SU-DHL-6 (cell line): ENCODE results near the gene TRPM7.

Experiments
- H2AFZ ChIP-seq: fragments of 200-600 bp; sonication (generic); 2 replicates; pipeline ENCODE4 v1.6.1; 2014; ENCODE audit warnings: low read depth, mild to moderate bottlenecking, moderate library complexity, mixed read lengths, antibody characterized with exemption, low read length; ENCODE audit not compliant: severe bottlenecking
- H3F3A ChIP-seq: fragments of 200-600 bp; shearing (Covaris generic); 2 replicates; pipeline ENCODE4 v1.6.0; 2016; ENCODE audit warnings: antibody characterized with exemption, mild to moderate bottlenecking; ENCODE audit not compliant: insufficient read depth
- H3K27ac ChIP-seq: fragments of 200-600 bp; sonication (generic); 2 replicates; pipeline ENCODE4 v1.5.1; 2016; ENCODE audit warnings: low read depth, mild to moderate bottlenecking, low read length, moderate library complexity, mixed read lengths
- H3K27me3 ChIP-seq: fragments of 200-600 bp; sonication (generic), shearing (Covaris generic); 2 replicates; pipeline ENCODE4 v1.6.0; 2014; ENCODE audit warnings: mild to moderate bottlenecking, low read length
- H3K36me3 ChIP-seq: fragments of 200-600 bp; sonication (generic); 2 replicates; pipeline ENCODE4 v1.6.1; 2014; ENCODE audit warnings: mild to moderate bottlenecking, low read length, mixed read lengths
- H3K4me2 ChIP-seq: fragments of 300-600, 200-600 bp; shearing (Covaris generic), sonication (generic); 2 replicates; pipeline ENCODE4 v1.6.0; 2014; ENCODE audit warnings: low read length, low read depth, mild to moderate bottlenecking; ENCODE audit not compliant: poor library complexity, severe bottlenecking
- H3K4me3 ChIP-seq: fragments of 200-600 bp; sonication (generic); 2 replicates; pipeline ENCODE4 v1.5.1; 2014; ENCODE audit warnings: antibody characterized with exemption, low read length, mild to moderate bottlenecking, mixed read lengths; ENCODE audit not compliant: insufficient read depth, poor library complexity, severe bottlenecking
- H3K79me2 ChIP-seq: fragments of 200-600 bp; sonication (generic); 2 replicates; pipeline ENCODE4 v1.6.1; 2014; ENCODE audit warnings: mild to moderate bottlenecking, low read length, moderate library complexity; ENCODE audit not compliant: insufficient read depth
- H3K9ac ChIP-seq: fragments of 200-600 bp; sonication (generic); 2 replicates; pipeline ENCODE4 v1.7.0; 2014; ENCODE audit warnings: mild to moderate bottlenecking, low read length
- H3K9me2 ChIP-seq: fragments of 200-600 bp; sonication (generic); replicated peaks from 2 replicates; pipeline ENCODE4 v1.6.1; 2014; ENCODE audit warnings: low read length; ENCODE audit not compliant: insufficient read depth
- H3K9me3 ChIP-seq: fragments of 200-600 bp; sonication (generic); 2 replicates; pipeline ENCODE4 v1.6.1; 2014; ENCODE audit warnings: low read length, mixed read lengths; ENCODE audit not compliant: insufficient read depth
- H4K20me1 ChIP-seq: fragments of 200-600 bp; sonication (generic); 2 replicates; pipeline ENCODE4 v1.6.1; 2014; ENCODE audit warnings: low read depth, mild to moderate bottlenecking, antibody characterized with exemption, low read length, moderate library complexity, mixed read lengths
- EZH2phosphoT487 ChIP-seq: fragments of 200-600 bp; sonication (generic), shearing (Covaris generic); conservative IDR thresholded peaks from 2 replicates; pipeline ENCODE4 v1.6.1; 2018; ENCODE audit warnings: mild to moderate bottlenecking, antibody characterized with exemption, low read length, moderate library complexity, mixed read lengths
- TF ChIP-seq, protein P1 (sequence below): fragments of 200-600 bp; sonication (generic); IDR thresholded peaks from one replicate; pipeline ENCODE4 v1.5.1; 2017; ENCODE audit warnings: antibody characterized with exemption, mild to moderate bottlenecking, low read length, moderate library complexity; ENCODE audit not compliant: insufficient read depth, poor library complexity, severe bottlenecking

TRPM7 gene

DNA sequence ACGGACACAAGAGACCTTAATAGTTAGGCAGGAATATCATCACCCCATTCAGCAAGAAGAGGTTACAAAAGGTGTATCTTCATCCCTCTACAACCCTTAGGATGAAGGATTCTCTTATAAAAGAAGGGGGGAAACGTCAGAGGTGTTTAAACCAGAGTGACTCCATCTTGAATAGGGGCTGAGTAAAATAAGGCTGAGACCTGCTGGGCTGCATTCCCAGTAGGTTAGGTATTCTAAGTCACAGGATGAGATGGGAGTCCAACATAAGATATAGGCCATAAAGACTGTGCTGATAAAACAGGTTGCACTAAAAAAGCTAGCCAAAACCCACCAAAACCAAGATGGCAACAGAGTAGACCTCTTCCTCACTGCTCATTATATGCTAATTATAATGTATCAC is 16.5 kb downstream of the TRPM7 start:
- TF ChIP-seq, protein P1, sequence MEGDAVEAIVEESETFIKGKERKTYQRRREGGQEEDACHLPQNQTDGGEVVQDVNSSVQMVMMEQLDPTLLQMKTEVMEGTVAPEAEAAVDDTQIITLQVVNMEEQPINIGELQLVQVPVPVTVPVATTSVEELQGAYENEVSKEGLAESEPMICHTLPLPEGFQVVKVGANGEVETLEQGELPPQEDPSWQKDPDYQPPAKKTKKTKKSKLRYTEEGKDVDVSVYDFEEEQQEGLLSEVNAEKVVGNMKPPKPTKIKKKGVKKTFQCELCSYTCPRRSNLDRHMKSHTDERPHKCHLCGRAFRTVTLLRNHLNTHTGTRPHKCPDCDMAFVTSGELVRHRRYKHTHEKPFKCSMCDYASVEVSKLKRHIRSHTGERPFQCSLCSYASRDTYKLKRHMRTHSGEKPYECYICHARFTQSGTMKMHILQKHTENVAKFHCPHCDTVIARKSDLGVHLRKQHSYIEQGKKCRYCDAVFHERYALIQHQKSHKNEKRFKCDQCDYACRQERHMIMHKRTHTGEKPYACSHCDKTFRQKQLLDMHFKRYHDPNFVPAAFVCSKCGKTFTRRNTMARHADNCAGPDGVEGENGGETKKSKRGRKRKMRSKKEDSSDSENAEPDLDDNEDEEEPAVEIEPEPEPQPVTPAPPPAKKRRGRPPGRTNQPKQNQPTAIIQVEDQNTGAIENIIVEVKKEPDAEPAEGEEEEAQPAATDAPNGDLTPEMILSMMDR = no peak
- no peak for TF ChIP-seq EZH2phosphoT487
- Histone ChIP-seq H3K9me3 (no peaks in the 10 kb centered on the region), H3K4me2 (no peak overlapping the region), H3K27me3 (no peaks in the 10 kb centered on the region), H3K36me3 (peaks cover 4% of the 10 kb centered on the region; the same call in 1 of the 2 replicates), H3F3A (no peaks in the 10 kb centered on the region), H2AFZ (no peak overlapping the region), H3K27ac (no peak overlapping the region), H4K20me1 (peaks cover 13% of the 10 kb centered on the region; the same call in 1 of the 2 replicates), H3K79me2 (peaks cover 97% of the 10 kb centered on the region), H3K9me2 (no peaks in the 10 kb centered on the region), H3K9ac (no peak overlapping the region), H3K4me3 (no peak overlapping the region)

DNA sequence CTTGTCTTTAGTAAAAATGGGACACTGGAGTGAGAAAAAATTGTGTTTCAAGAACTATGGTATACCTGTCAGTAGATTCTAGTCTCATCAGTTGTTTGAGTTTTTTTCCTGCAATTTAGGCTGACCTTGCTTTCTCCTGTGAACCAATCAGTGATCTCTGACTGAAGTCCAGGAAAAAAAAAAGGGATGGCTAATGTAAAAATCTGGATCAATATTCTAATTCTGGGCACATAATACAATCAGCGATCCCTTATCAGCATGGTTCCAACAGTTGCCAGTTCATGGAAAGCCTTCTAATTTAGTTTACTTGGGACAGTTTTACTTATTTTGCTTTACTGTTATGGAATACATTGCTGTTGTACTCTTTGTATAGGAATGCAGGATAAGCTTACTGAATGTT is 17.0 kb downstream of the TRPM7 start:
- Histone ChIP-seq H3K9me2 (no peaks in the 10 kb centered on the region), H3K79me2 (peaks cover 97% of the 10 kb centered on the region), H3K9me3 (no peaks in the 10 kb centered on the region), H3K4me3 (no peak overlapping the region), H3K9ac (no peak overlapping the region), H3F3A (no peaks in the 10 kb centered on the region), H3K4me2 (no peak overlapping the region), H4K20me1 (peaks cover 17% of the 10 kb centered on the region; the same call in 1 of the 2 replicates), H3K27me3 (no peaks in the 10 kb centered on the region), H2AFZ (no peak overlapping the region), H3K36me3 (peaks cover 2% of the 10 kb centered on the region; the same call in 1 of the 2 replicates), H3K27ac (no peak overlapping the region)
- no peak for TF ChIP-seq EZH2phosphoT487
- TF ChIP-seq, protein P1 = no peak

DNA sequence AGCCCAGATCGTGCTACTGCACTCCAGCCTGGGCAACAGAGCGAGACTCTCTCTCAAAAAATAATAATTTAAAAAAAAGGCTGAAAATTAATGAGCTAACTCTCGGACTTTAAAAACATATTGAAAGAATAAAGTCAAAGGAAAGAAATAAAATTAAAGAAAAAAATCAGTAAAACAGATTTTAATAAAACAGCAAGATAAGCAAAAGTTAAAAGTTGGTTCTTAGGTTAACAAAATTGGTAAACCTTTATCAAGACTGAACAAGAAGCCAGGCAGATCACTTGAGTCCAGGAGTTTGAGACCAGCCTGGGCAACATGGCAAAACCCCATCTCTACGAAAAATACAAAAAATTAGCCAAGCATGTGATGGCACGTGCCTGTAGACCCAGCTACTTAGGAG is 20.7 kb downstream of the TRPM7 start:
- Histone ChIP-seq H3K79me2 (peaks cover 82% of the 10 kb centered on the region), H3K36me3 (peaks cover 10% of the 10 kb centered on the region; the same call in 1 of the 2 replicates), H4K20me1 (peaks cover 17% of the 10 kb centered on the region; the same call in 1 of the 2 replicates)

More for the DNA sequence above, 20.7 kb downstream of the TRPM7 start:
- no peaks in the 10 kb centered on the region for H3F3A ChIP-seq
- H3K9me2 ChIP-seq = no peaks in the 10 kb centered on the region
- H3K9ac ChIP-seq = no peak overlapping the region
- H3K4me3 ChIP-seq = no peak overlapping the region
- no peaks in the 10 kb centered on the region for H3K27me3 ChIP-seq
- H3K27ac ChIP-seq = no peak overlapping the region
- no peak overlapping the region for H3K4me2 ChIP-seq
- no peaks in the 10 kb centered on the region for H3K9me3 ChIP-seq
- TF ChIP-seq, protein P1 = no peak
- no peak for TF ChIP-seq EZH2phosphoT487
- no peak overlapping the region for H2AFZ ChIP-seq
